Ovary (tissue), 3 donors: ENCODE data around the gene PSPC1.

ENCODE experiments used
- EP300 ChIP-seq: sonication (generic); formaldehyde crosslinking; IDR thresholded peaks from one replicate; pipeline ENCODE4 v1.6.1; 2017; ENCODE audit warnings: antibody characterized with exemption
- POLR2A ChIP-seq: fragments of 450-650 bp; IDR thresholded peaks from one replicate; pipeline ENCODE4 v1.6.1; 2017; ENCODE audit warnings: antibody characterized with exemption, mild to moderate bottlenecking, moderate library complexity
- TF ChIP-seq, protein P1 (sequence below), 3 donors: fragments of 450-650 bp in 2 of 3; fragments of 200-600 bp in 1 of 3; IDR thresholded peaks; one replicate each; pipeline versions ENCODE4 v1.5.1 to v1.8.0; 2016 to 2022; ENCODE audit warnings: antibody characterized with exemption in 3 of 3, mild to moderate bottlenecking in 1 of 3
- donor health status: DM: no; HTN: no; CAD: no.

DNA sequence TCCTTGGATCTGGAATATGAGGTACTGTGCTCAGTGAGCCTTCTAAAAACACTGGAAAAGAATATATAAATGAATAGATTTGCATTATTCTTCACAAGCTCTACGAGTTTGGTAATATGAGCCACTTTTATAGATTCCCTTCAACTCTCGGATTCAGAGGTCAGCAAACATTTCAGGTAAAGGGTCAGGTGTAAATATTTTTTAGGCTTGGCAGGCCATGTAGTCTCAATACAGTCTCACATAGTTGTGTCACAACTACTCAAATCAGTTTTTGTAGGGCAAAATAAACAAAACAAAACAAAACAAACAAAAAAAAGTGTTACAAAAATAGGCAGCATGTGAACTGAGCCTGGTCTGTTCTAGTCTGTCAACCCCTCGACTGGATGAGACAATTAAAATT, 57.4 kb downstream of the PSPC1 start:
- TF ChIP-seq EP300 (no peak), POLR2A (no peak)
- TF ChIP-seq, protein P1, sequence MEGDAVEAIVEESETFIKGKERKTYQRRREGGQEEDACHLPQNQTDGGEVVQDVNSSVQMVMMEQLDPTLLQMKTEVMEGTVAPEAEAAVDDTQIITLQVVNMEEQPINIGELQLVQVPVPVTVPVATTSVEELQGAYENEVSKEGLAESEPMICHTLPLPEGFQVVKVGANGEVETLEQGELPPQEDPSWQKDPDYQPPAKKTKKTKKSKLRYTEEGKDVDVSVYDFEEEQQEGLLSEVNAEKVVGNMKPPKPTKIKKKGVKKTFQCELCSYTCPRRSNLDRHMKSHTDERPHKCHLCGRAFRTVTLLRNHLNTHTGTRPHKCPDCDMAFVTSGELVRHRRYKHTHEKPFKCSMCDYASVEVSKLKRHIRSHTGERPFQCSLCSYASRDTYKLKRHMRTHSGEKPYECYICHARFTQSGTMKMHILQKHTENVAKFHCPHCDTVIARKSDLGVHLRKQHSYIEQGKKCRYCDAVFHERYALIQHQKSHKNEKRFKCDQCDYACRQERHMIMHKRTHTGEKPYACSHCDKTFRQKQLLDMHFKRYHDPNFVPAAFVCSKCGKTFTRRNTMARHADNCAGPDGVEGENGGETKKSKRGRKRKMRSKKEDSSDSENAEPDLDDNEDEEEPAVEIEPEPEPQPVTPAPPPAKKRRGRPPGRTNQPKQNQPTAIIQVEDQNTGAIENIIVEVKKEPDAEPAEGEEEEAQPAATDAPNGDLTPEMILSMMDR (IDR thresholded peaks at IDR 0.05) = no peak
